Osteoblast (primary cell): ENCODE data around the gene EOMES. TPM values are rescaled to one million over a fixed set of nuclear protein-coding genes. Genes with fewer than 3 reads are reported as not detected.
"Not testable (repeated sequence)": the region's sequence is repeated elsewhere in the genome, so short reads cannot be mapped to it uniquely, and the experiment has no call there.

ENCODE experiments used
- DNase-seq: peaks from one replicate; pipeline ENCODE4 v3.0.0; 2011; ENCODE audit warnings: low spot score, mixed read lengths; ENCODE audit not compliant: insufficient read length; ENCODE audit errors: missing footprints
- H2AFZ ChIP-seq: 2 replicates; pipeline ENCODE4 v1.6.0; 2011; ENCODE audit warnings: mild to moderate bottlenecking, low read length
- H3K27ac ChIP-seq: 2 replicates; pipeline ENCODE4 v1.5.1; 2011; ENCODE audit warnings: mild to moderate bottlenecking, low read depth, low read length, moderate library complexity
- H3K27me3 ChIP-seq: 2 replicates; pipeline ENCODE4 v1.6.0; 2012; ENCODE audit warnings: mild to moderate bottlenecking, control low read depth, inconsistent platforms, low read length, moderate library complexity; ENCODE audit not compliant: insufficient read depth
- H3K36me3 ChIP-seq: 2 replicates; pipeline ENCODE4 v1.5.1; 2011; ENCODE audit warnings: mild to moderate bottlenecking, low read length, control low read depth, moderate library complexity; ENCODE audit not compliant: insufficient read depth
- H3K4me1 ChIP-seq: 2 replicates; pipeline ENCODE4 v1.5.1; 2011; ENCODE audit warnings: mild to moderate bottlenecking, low read length, control low read depth, moderate library complexity; ENCODE audit not compliant: insufficient read depth
- H3K4me2 ChIP-seq: 2 replicates; pipeline ENCODE4 v1.6.0; 2011; ENCODE audit warnings: mild to moderate bottlenecking, low read length; ENCODE audit not compliant: insufficient read depth
- H3K4me3 ChIP-seq: fragments of 200-600 bp; sonication (generic); 3 replicates; pipeline ENCODE4 v1.5.1; 2012; ENCODE audit warnings: mild to moderate bottlenecking, low read length, inconsistent platforms; ENCODE audit not compliant: insufficient read depth
- H3K79me2 ChIP-seq: 2 replicates; pipeline ENCODE4 v1.6.0; 2012; ENCODE audit warnings: mild to moderate bottlenecking, low read length, control low read depth, inconsistent platforms; ENCODE audit not compliant: insufficient read depth
- H3K9me3 ChIP-seq: 2 replicates; pipeline ENCODE4 v1.5.1; 2011; ENCODE audit warnings: low read depth, low read length, control low read depth
- H4K20me1 ChIP-seq: 2 replicates; pipeline ENCODE4 v1.6.0; 2012; ENCODE audit warnings: mild to moderate bottlenecking, low read length, control low read depth; ENCODE audit not compliant: insufficient read depth
- total RNA-seq: library from RNA; depleted of rRNA; stranded (reverse); fragments of >200 nt; gene quantifications from 2 replicates; pipeline ENCODE4 v1.2.3, GENCODE V29; 2012
- TF ChIP-seq, protein P1 (sequence below): IDR thresholded peaks from 2 replicates; pipeline ENCODE4 v1.5.1; 2011; ENCODE audit warnings: mild to moderate bottlenecking, low read depth, low read length, moderate library complexity; ENCODE audit errors: extremely low read depth

EOMES gene
- under 0.01 TPM in 1 of 2 replicates, not detected in the other for total RNA-seq

GRCh38 chr3:27721717-27722564 lies at the start of gene EOMES:
Gene EOMES, minus strand, starts transcription at chr3:27722323. Its CDS starts 29 bp downstream, at chr3:27722294.
- Histone ChIP-seq H3K9me3 (no peaks in the 10 kb centered on the region), H3K4me1 (peaks cover 11% of the 10 kb centered on the region), H3K36me3 (no peaks in the 10 kb centered on the region), H3K4me2 (peak within 1 kb of the TSS; percentile 67), H4K20me1 (no peaks in the 10 kb centered on the region), H3K27ac (no peak within 1 kb of the TSS), H3K79me2 (no peaks in the 10 kb centered on the region), H3K4me3 (peak within 1 kb of the TSS; percentile 53), H2AFZ (no peak within 1 kb of the TSS), H3K27me3 (peaks cover 90% of the 10 kb centered on the region)
- peak; percentile 93 for DNase-seq
- TF ChIP-seq, protein P1, sequence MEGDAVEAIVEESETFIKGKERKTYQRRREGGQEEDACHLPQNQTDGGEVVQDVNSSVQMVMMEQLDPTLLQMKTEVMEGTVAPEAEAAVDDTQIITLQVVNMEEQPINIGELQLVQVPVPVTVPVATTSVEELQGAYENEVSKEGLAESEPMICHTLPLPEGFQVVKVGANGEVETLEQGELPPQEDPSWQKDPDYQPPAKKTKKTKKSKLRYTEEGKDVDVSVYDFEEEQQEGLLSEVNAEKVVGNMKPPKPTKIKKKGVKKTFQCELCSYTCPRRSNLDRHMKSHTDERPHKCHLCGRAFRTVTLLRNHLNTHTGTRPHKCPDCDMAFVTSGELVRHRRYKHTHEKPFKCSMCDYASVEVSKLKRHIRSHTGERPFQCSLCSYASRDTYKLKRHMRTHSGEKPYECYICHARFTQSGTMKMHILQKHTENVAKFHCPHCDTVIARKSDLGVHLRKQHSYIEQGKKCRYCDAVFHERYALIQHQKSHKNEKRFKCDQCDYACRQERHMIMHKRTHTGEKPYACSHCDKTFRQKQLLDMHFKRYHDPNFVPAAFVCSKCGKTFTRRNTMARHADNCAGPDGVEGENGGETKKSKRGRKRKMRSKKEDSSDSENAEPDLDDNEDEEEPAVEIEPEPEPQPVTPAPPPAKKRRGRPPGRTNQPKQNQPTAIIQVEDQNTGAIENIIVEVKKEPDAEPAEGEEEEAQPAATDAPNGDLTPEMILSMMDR = no peak

DNA sequence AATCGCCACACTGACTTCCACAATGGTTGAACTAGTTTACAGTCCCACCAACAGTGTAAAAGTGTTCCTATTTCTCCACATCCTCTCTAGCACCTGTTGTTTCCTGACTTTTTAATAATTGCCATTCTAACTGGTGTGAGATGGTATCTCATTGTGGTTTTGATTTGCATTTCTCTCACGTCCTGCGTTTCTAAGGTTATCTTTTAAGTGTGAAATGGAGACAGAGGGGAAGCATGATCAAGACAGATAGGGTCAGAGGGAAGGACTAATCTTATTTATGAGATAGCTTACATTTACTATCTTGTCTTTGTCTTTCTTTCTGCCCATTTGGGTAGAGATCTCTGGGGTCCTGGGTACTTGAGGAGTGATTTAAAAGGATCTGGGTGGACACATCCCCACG lies 48.3 kb upstream of the EOMES start:
- H3K36me3 ChIP-seq, H4K20me1 ChIP-seq, H3K79me2 ChIP-seq, H3K4me1 ChIP-seq, DNase-seq, H3K27ac ChIP-seq, H3K4me3 ChIP-seq, H2AFZ ChIP-seq, H3K9me3 ChIP-seq, H3K27me3 ChIP-seq, H3K4me2 ChIP-seq: not testable (repeated sequence)

DNA sequence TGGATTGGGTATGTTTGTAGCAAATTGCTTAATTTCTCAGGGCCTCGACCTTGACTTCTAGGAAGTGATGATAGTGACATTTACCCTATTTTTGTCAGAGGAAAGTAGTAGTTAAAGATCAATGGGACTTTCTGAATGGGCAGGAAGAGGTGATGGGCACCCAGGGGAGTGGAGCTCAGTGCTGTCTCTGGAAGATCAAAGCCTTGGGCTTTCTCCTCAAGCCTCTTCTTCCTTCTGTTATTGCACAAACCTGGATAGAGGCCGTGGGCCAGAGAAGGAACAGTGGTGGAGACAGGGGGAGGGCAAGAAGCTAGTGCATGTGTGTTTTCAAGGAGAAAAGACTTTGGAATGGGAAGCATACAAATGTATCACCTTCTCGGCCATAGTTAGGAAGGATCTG lies 44.9 kb upstream of the EOMES start:
- no peaks in the 10 kb centered on the region for H3K36me3 ChIP-seq
- H3K27ac ChIP-seq = no peak overlapping the region
- DNase-seq = no peak
- H3K4me2 ChIP-seq = no peak overlapping the region
- no peaks in the 10 kb centered on the region for H3K9me3 ChIP-seq
- H3K27me3 ChIP-seq = peaks cover 5% of the 10 kb centered on the region
- TF ChIP-seq, protein P1 = no peak
- no peaks in the 10 kb centered on the region for H4K20me1 ChIP-seq
- H3K79me2 ChIP-seq = no peaks in the 10 kb centered on the region
- no peak overlapping the region for H3K4me3 ChIP-seq
- H3K4me1 ChIP-seq = no peaks in the 10 kb centered on the region
- H2AFZ ChIP-seq = no peak overlapping the region

DNA sequence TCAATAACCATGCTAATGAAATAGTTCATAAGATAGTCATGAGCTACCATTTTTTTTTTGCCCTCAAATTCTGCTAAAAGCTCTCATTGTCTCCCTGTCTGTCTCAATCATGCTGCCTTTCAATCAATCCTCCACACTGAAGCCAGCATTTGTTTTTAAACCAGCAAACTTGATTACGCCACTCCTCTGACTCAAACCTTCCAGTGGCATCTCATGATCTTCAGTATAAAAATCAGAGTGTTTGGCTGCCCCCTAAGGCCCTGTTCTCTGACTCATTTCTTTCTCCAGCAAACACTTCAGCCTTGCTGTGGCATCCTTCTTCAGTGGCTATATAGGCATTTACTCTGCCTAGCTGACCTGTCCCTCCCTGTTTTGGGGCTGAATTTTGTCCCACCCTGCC lies 36.0 kb upstream of the EOMES start:
- peak; percentile 77 for DNase-seq
- no peaks in the 10 kb centered on the region for H3K36me3 ChIP-seq
- no peak overlapping the region for H2AFZ ChIP-seq
- no peaks in the 10 kb centered on the region for H4K20me1 ChIP-seq
- H3K27ac ChIP-seq = no peak overlapping the region
- H3K4me1 ChIP-seq = peaks cover 4% of the 10 kb centered on the region
- no peaks in the 10 kb centered on the region for H3K9me3 ChIP-seq
- H3K27me3 ChIP-seq = peaks cover 7% of the 10 kb centered on the region
- H3K4me3 ChIP-seq = no peak overlapping the region
- H3K79me2 ChIP-seq = no peaks in the 10 kb centered on the region
- no peak overlapping the region for H3K4me2 ChIP-seq
- TF ChIP-seq, protein P1 = no peak
